ENCODE results near the gene SLC8A1. TPM values are rescaled to one million over a fixed set of nuclear protein-coding genes. Genes with fewer than 3 reads are reported as not detected.

Gene SLC8A1
- total RNA-seq, 1 experiment from 2014 or later: 1.7 TPM

DNA sequence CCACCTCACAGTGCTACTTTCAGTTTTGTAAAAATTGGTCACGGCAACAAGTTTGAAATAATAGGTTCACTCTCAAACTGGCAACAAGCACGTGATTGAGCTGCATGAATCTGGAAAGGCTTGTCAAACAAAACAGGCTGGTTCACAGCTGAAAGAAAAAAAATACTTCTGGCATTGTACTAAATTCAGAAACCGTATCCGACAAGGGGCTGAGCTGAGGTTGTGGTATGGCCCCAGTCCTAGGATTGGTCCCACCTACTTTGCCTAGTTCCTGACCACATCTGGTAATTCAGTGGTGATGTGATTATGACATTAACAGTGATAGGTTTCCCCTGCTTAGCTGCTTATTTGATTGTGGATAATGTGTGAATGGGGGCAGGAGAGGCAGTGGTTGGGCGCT lies 346.3 kb downstream of the SLC8A1 start:
- Histone ChIP-seq H3K27me3 (ENCODE audit: control insufficient read depth, insufficient read depth, low read length) (no peaks in the 10 kb centered on the region), H3K36me3 (replicated peaks; ENCODE audit: control insufficient read depth, insufficient read depth, low read length) (no peaks in the 10 kb centered on the region), H3K4me3 (ENCODE audit: insufficient read depth, low read depth, low read length) (no peak overlapping the region)
- no peak for DNase-seq

DNA sequence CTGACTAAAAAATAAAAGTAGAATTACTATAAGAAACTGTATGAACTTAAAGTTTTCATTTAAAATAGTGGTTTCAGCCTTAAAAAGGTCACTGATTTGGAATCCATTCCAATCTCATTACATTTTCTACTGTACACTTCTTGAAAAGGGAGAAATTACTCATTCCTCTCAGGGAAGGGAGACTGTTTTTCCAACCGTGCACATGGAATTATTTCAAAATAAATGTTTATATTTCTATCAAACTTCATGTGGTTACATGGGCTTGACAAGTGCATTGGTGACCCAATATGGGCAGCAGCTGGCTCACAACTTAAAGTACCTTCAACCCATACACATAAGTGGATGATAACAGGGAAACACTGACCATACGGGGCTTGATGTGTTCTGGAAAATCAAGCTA lies 348.3 kb downstream of the SLC8A1 start:
- Histone ChIP-seq H3K36me3 (replicated peaks; ENCODE audit: control insufficient read depth, insufficient read depth, low read length) (no peaks in the 10 kb centered on the region), H3K27me3 (ENCODE audit: control insufficient read depth, insufficient read depth, low read length) (no peaks in the 10 kb centered on the region), H3K4me3 (ENCODE audit: insufficient read depth, low read depth, low read length) (no peak overlapping the region)
- no peak for DNase-seq

- DNase-seq: no peak
- H3K27me3 ChIP-seq (ENCODE audit: control insufficient read depth, insufficient read depth, low read length): no peaks in the 10 kb centered on the region
- H3K36me3 ChIP-seq (replicated peaks; ENCODE audit: control insufficient read depth, insufficient read depth, low read length): no peaks in the 10 kb centered on the region
- no peak overlapping the region for H3K4me3 ChIP-seq (ENCODE audit: insufficient read depth, low read depth, low read length)
Observed at GRCh38 chr2:40103163-40103562, 348.7 kb downstream of the SLC8A1 start.

DNA sequence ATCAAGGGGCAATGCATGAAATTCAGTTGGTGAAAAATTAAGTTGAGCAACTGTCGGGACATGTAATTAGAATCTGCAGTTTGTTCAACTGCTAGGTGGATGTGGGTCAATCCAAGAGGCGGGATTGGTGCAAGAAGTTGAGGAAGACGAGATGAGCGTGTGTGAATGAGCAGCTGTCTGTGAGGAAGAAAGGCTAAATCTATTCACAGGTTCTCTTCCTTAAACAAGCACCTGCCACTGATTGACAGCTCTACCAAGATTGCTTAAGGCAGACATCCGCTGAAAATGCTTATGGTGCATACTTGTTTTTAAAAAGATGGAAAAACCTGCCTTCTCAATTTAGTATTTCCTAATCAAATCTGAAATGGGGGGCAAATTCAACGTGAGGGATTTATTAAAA lies 349.4 kb downstream of the SLC8A1 start:
- Histone ChIP-seq H3K27me3 (ENCODE audit: control insufficient read depth, insufficient read depth, low read length) (no peaks in the 10 kb centered on the region), H3K36me3 (replicated peaks; ENCODE audit: control insufficient read depth, insufficient read depth, low read length) (no peaks in the 10 kb centered on the region), H3K4me3 (ENCODE audit: insufficient read depth, low read depth, low read length) (no peak overlapping the region)
- no peak for DNase-seq

DNA sequence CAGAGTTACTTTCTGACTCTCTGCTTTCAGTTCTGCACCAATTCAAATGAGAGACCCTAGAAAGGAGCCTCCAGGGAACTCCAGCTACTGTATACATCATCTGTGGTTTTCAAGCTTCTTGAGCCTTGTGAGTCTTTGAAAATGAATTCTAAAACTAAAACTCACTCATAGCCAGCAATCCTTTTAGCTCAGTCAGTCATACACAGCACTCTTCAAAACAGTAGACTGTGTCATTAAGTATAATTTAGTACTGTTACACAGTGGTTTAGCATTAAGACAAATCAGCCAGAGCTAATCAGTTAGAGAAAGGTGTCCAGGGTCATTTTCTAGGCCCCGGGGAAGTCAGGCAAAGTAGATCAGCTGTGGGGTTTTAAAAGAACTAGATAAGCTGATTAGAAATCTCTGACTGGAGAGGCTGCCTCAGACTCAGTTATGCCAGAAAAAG lies 350.7 kb downstream of the SLC8A1 start:
- DNase-seq: no peak
- Histone ChIP-seq H3K4me3 (ENCODE audit: insufficient read depth, low read depth, low read length) (no peak overlapping the region), H3K36me3 (replicated peaks; ENCODE audit: control insufficient read depth, insufficient read depth, low read length) (no peaks in the 10 kb centered on the region), H3K27me3 (ENCODE audit: control insufficient read depth, insufficient read depth, low read length) (no peaks in the 10 kb centered on the region)

DNA sequence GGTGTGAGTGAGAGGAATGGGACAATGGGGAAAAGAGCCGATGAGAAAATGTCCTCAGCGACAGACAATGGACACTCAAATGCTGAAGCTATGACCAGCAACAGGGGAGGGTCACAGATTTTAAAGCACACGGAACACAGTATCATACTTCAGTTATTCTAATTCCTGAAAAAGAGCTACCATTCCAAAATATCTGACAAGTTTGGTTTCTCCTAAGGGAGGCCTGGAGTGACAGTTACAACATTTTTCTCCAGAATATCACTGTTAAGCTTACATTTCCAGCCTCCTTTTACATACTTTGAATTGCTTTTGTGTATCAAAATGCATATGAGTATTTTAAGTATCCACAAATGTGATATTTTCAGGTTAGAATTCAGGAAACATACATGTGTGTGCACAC lies 351.2 kb downstream of the SLC8A1 start:
- Histone ChIP-seq H3K4me3 (ENCODE audit: insufficient read depth, low read depth, low read length) (no peak overlapping the region), H3K36me3 (replicated peaks; ENCODE audit: control insufficient read depth, insufficient read depth, low read length) (no peaks in the 10 kb centered on the region), H3K27me3 (ENCODE audit: control insufficient read depth, insufficient read depth, low read length) (no peaks in the 10 kb centered on the region)
- no peak for DNase-seq

GRCh38 chr2:40098786-40099470 lies 353.0 kb downstream of the SLC8A1 start:
- H3K27me3 ChIP-seq (ENCODE audit: control insufficient read depth, insufficient read depth, low read length): no peaks in the 10 kb centered on the region
- H3K4me3 ChIP-seq (ENCODE audit: insufficient read depth, low read depth, low read length): no peak overlapping the region
- H3K36me3 ChIP-seq (replicated peaks; ENCODE audit: control insufficient read depth, insufficient read depth, low read length): no peaks in the 10 kb centered on the region
- DNase-seq: no peak

- Histone ChIP-seq H3K36me3 (replicated peaks; ENCODE audit: control insufficient read depth, insufficient read depth, low read length) (no peaks in the 10 kb centered on the region), H3K27me3 (ENCODE audit: control insufficient read depth, insufficient read depth, low read length) (no peaks in the 10 kb centered on the region), H3K4me3 (ENCODE audit: insufficient read depth, low read depth, low read length) (no peak overlapping the region)
- DNase-seq: no peak
Observed at GRCh38 chr2:40097691-40098385, 354.1 kb downstream of the SLC8A1 start.

GRCh38 chr2:40096360-40096759 lies 355.5 kb downstream of the SLC8A1 start:
- no peak overlapping the region for H3K4me3 ChIP-seq (ENCODE audit: insufficient read depth, low read depth, low read length)
- H3K27me3 ChIP-seq (ENCODE audit: control insufficient read depth, insufficient read depth, low read length): no peaks in the 10 kb centered on the region
- DNase-seq: no peak
- no peaks in the 10 kb centered on the region for H3K36me3 ChIP-seq (replicated peaks; ENCODE audit: control insufficient read depth, insufficient read depth, low read length)

- Histone ChIP-seq H3K4me3 (ENCODE audit: insufficient read depth, low read depth, low read length) (no peak overlapping the region), H3K27me3 (ENCODE audit: control insufficient read depth, insufficient read depth, low read length) (no peaks in the 10 kb centered on the region), H3K36me3 (replicated peaks; ENCODE audit: control insufficient read depth, insufficient read depth, low read length) (no peaks in the 10 kb centered on the region)
- DNase-seq: no peak
Observed at GRCh38 chr2:40095000-40095399, 356.9 kb downstream of the SLC8A1 start.

DNA sequence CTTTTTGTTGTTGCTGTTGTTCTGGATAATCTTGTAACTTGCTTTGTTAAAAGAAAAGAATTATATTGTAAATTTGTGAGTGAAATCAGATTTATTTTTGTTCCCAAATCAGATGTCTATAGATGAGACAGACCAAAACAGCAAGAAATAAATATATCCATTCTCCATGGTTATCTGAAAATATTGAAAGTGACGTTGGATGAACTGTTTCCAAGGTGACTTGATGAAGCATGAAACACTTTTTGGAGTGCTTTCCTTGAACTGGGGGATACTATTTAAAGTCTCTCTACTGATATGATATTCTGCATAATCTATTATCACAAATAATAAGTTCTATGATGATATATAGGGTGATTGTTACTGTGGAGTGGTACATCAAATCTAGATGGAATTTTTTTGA lies 357.4 kb downstream of the SLC8A1 start:
- no peak overlapping the region for H3K4me3 ChIP-seq (ENCODE audit: insufficient read depth, low read depth, low read length)
- DNase-seq: no peak
- H3K36me3 ChIP-seq (replicated peaks; ENCODE audit: control insufficient read depth, insufficient read depth, low read length): no peaks in the 10 kb centered on the region
- no peaks in the 10 kb centered on the region for H3K27me3 ChIP-seq (ENCODE audit: control insufficient read depth, insufficient read depth, low read length)

- Histone ChIP-seq H3K27me3 (ENCODE audit: control insufficient read depth, insufficient read depth, low read length) (no peaks in the 10 kb centered on the region), H3K4me3 (ENCODE audit: insufficient read depth, low read depth, low read length) (no peak overlapping the region), H3K36me3 (replicated peaks; ENCODE audit: control insufficient read depth, insufficient read depth, low read length) (no peaks in the 10 kb centered on the region)
- no peak for DNase-seq
Observed at GRCh38 chr2:40093021-40093675, 358.7 kb downstream of the SLC8A1 start.

DNA sequence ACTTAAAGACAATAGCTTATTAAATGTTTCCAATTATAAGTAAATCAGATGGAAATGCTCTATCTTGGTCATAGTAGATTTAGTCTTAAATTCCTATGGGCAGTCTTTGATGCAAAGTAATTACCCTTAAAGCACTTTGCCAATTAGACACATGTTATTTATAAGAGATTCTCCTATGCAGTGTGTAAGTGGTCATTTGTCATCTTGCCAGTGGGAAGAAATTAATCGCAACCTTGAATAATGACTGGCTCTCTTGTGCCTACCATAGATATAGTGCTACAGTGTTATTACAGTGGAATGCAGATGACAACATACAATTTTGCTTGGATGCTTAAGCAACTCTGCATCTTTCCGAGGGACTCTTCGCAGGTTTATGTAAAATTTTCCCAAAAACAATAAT lies 361.8 kb downstream of the SLC8A1 start:
- Histone ChIP-seq H3K36me3 (replicated peaks; ENCODE audit: control insufficient read depth, insufficient read depth, low read length) (no peaks in the 10 kb centered on the region), H3K27me3 (ENCODE audit: control insufficient read depth, insufficient read depth, low read length) (no peaks in the 10 kb centered on the region), H3K4me3 (ENCODE audit: insufficient read depth, low read depth, low read length) (no peak overlapping the region)
- no peak for DNase-seq

- H3K27me3 ChIP-seq (ENCODE audit: control insufficient read depth, insufficient read depth, low read length): no peaks in the 10 kb centered on the region
- H3K4me3 ChIP-seq (ENCODE audit: insufficient read depth, low read depth, low read length): no peak overlapping the region
Observed at GRCh38 chr2:40087927-40088326, 364.0 kb downstream of the SLC8A1 start.

GRCh38 chr2:40087434-40087833 lies 364.5 kb downstream of the SLC8A1 start:
- no peaks in the 10 kb centered on the region for H3K36me3 ChIP-seq (replicated peaks; ENCODE audit: control insufficient read depth, insufficient read depth, low read length)
- no peak overlapping the region for H3K4me3 ChIP-seq (ENCODE audit: insufficient read depth, low read depth, low read length)
- no peak for DNase-seq
- no peaks in the 10 kb centered on the region for H3K27me3 ChIP-seq (ENCODE audit: control insufficient read depth, insufficient read depth, low read length)

More at GRCh38 chr2:40087927-40088326, 364.0 kb downstream of the SLC8A1 start:
- H3K36me3 ChIP-seq (replicated peaks; ENCODE audit: control insufficient read depth, insufficient read depth, low read length): no peaks in the 10 kb centered on the region
- no peak for DNase-seq

Data from H7 (cell line).